Prostate gland (tissue), 2 donors: ENCODE data around the gene CNPY2.

Experiments
- CTCF ChIP-seq, 4 experiments: fragments of 200-600 bp in 2 of 4; fragments of 450-650 bp in 2 of 4; sonication (generic) in 2 of 4; IDR thresholded peaks; 1 replicate in 3 of 4; 2 replicates in 1 of 4; pipeline ENCODE4 v1.5.1; 2016 to 2019; ENCODE audit warnings: antibody characterized with exemption in 4 of 4, mild to moderate bottlenecking in 2 of 4, moderate library complexity in 2 of 4
- POLR2A ChIP-seq: fragments of 450-650 bp; IDR thresholded peaks from one replicate; pipeline ENCODE4 v1.6.1; 2016; ENCODE audit warnings: antibody characterized with exemption, mild to moderate bottlenecking
- POLR2AphosphoS5 ChIP-seq: sonication (generic); formaldehyde crosslinking; IDR thresholded peaks from one replicate; pipeline ENCODE4 v1.6.1; 2017; ENCODE audit warnings: antibody characterized with exemption

GRCh38 chr12:56362130-56363059, 46.6 kb upstream of the CNPY2 start, which contains the start of gene APOF:
- no peak for TF ChIP-seq CTCF (IDR thresholded peaks at IDR 0.05)
- no peak for TF ChIP-seq POLR2A
- no peak for TF ChIP-seq POLR2AphosphoS5
